ENCODE data around the gene PIM1. TPM values are rescaled to one million over a fixed set of nuclear protein-coding genes. Genes with fewer than 3 reads are reported as not detected.
"Not testable (repeated sequence)": the region's sequence is repeated elsewhere in the genome, so short reads cannot be mapped to it uniquely, and the experiment has no call there.

Gene PIM1
- total RNA-seq, 1 donor from 2014 or later = 28.9 TPM

- Histone ChIP-seq H3K27ac (replicated peaks) (no peak overlapping the region), H3K4me1 (peaks cover 29% of the 10 kb centered on the region), H3K36me3 (peaks cover 36% of the 10 kb centered on the region), H3K4me3 (no peak overlapping the region), H3K9me3 (replicated peaks) (no peaks in the 10 kb centered on the region), H3K27me3 (ENCODE audit: low read depth) (no peaks in the 10 kb centered on the region)
- TF ChIP-seq CTCF (IDR thresholded peaks at IDR 0.05; ENCODE audit: borderline replicate concordance) = no peak
- no peak for DNase-seq
- intact Hi-C loops (cut with micrococcal nuclease) = no loop called here
Measured at GRCh38 chr6:37176268-37177076, 6.5 kb downstream of the PIM1 start.

GRCh38 chr6:37177077-37177934 is 7.4 kb downstream of the PIM1 start:
- Histone ChIP-seq H3K27ac (replicated peaks) (no peak overlapping the region), H3K4me3 (no peak overlapping the region), H3K9me3 (replicated peaks) (no peaks in the 10 kb centered on the region), H3K36me3 (peaks cover 36% of the 10 kb centered on the region), H3K4me1 (peaks cover 22% of the 10 kb centered on the region), H3K27me3 (ENCODE audit: low read depth) (no peaks in the 10 kb centered on the region)
- TF ChIP-seq CTCF (IDR thresholded peaks at IDR 0.05; ENCODE audit: borderline replicate concordance) = no peak
- intact Hi-C loops (cut with micrococcal nuclease) = no loop called here
- no peak for DNase-seq

- intact Hi-C loops (cut with micrococcal nuclease) = no loop called here
- Histone ChIP-seq H3K27me3 (ENCODE audit: low read depth) (no peaks in the 10 kb centered on the region), H3K4me3 (no peak overlapping the region), H3K9me3 (replicated peaks) (no peaks in the 10 kb centered on the region), H3K4me1 (peaks cover 15% of the 10 kb centered on the region), H3K36me3 (peaks cover 30% of the 10 kb centered on the region), H3K27ac (replicated peaks) (no peak overlapping the region)
- no peak for DNase-seq
- no peak for TF ChIP-seq CTCF (IDR thresholded peaks at IDR 0.05; ENCODE audit: borderline replicate concordance)
Measured at GRCh38 chr6:37177935-37178517, 8.1 kb downstream of the PIM1 start.

- H3K27ac ChIP-seq (replicated peaks) = no peak overlapping the region
- no peak for DNase-seq
- intact Hi-C loops (cut with micrococcal nuclease) = no loop called here
- H3K4me3 ChIP-seq = no peak overlapping the region
- H3K27me3 ChIP-seq (ENCODE audit: low read depth) = no peaks in the 10 kb centered on the region
- TF ChIP-seq CTCF (IDR thresholded peaks at IDR 0.05; ENCODE audit: borderline replicate concordance) = no peak
- H3K9me3 ChIP-seq (replicated peaks) = no peaks in the 10 kb centered on the region
- H3K36me3 ChIP-seq = peaks cover 10% of the 10 kb centered on the region
- H3K4me1 ChIP-seq = no peaks in the 10 kb centered on the region
Measured at GRCh38 chr6:37180075-37180474, 10.1 kb downstream of the PIM1 start.

- H3K9me3 ChIP-seq (replicated peaks); DNase-seq; intact Hi-C loops (cut with micrococcal nuclease); H3K4me1 ChIP-seq; H3K27me3 ChIP-seq (ENCODE audit: low read depth); H3K27ac ChIP-seq (replicated peaks); H3K36me3 ChIP-seq; H3K4me3 ChIP-seq: not testable (repeated sequence)
Measured at GRCh38 chr6:37180610-37181009, 10.7 kb downstream of the PIM1 start.
